ENCODE data around the gene KIAA1958.

KIAA1958 gene

DNA sequence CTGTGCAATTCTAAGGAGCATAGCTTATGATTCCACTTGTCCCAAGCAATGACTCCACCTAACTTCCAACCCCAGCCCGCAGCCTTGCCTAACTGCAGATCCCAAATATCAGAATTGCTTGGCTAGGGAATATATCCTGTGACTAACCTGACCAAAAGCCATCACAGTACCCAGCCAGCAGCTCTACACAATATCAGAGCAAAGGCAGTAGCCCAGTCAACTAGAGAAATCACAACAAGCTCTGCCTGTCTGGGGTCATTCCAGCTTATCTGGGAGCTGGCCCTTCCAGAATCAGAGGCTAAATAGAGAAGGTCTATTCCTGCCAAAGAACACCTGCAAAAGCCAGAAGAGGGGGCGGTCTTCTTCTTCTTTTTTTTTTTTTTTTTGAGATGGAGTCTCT is 9.3 kb upstream of the KIAA1958 start:
- DNase-seq = no peak
- no peak overlapping the region for H3K4me3 Mint-ChIP-seq
- no peak for ATAC-seq
- H3K27ac Mint-ChIP-seq = no peak overlapping the region
- peaks cover 22% of the 10 kb centered on the region for H3K36me3 Mint-ChIP-seq (ENCODE audit: low read depth)
- no peaks in the 10 kb centered on the region for H3K27me3 Mint-ChIP-seq
- H3K9me3 Mint-ChIP-seq = peaks cover 8% of the 10 kb centered on the region
- H3K4me1 Mint-ChIP-seq = no peaks in the 10 kb centered on the region

DNA sequence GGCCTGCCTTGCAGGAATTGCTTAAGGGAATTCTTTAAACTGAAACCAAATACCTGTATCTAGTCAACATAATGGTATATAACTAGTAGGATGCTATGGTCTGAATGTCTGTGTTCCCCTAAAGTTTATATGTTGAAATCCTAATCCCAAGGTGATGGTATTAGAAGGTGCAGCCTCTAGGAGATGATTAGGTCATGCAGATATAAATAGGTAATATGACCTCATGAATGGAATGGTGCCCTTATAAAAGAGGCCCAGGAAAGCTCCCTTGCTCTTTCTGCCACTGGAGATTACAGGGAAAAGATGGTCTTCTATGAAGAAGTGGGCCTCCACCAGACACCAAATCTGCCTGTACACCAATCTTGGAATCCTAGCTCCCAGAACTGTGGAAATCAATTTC is 7.4 kb upstream of the KIAA1958 start:
- Mint-ChIP-seq H3K4me3 (no peak overlapping the region), H3K9me3 (peaks cover 8% of the 10 kb centered on the region), H3K27me3 (no peaks in the 10 kb centered on the region), H3K4me1 (no peaks in the 10 kb centered on the region), H3K36me3 (ENCODE audit: low read depth) (peaks cover 24% of the 10 kb centered on the region), H3K27ac (no peak overlapping the region)
- ATAC-seq (no peak), DNase-seq (no peak)

- Mint-ChIP-seq H3K9me3 (no peaks in the 10 kb centered on the region), H3K4me1 (peaks cover 33% of the 10 kb centered on the region), H3K4me3 (no peak overlapping the region), H3K27ac (no peak overlapping the region), H3K27me3 (no peaks in the 10 kb centered on the region), H3K36me3 (ENCODE audit: low read depth) (peaks cover 9% of the 10 kb centered on the region)
- ATAC-seq (no peak), DNase-seq (no peak)
Observed at GRCh38 chr9:112484607-112485006, 2.0 kb upstream of the KIAA1958 start.

DNA sequence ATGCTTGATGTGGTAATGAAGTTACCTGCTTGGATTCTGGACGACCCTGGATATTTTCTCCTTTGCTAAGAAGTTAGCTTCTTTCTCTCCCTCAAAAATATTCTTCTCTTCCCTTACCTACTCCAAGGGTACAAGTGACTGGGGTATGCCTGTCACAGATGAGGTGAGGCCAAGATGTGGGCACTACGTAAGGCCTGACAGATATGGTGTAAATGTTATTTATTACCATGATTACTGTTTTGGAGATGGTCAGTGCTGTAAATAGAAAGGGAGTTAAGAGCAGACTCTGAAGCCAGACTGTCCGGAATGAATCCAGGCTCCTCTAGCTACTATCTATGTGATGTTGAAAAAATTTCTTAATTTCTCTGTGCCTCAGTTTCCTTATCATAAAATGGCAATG is 1.1 kb upstream of the KIAA1958 start:
- no peak for ATAC-seq
- Mint-ChIP-seq H3K27me3 (no peaks in the 10 kb centered on the region), H3K9me3 (no peaks in the 10 kb centered on the region), H3K4me3 (peak overlapping the region; percentile 98), H3K27ac (peak overlapping the region; percentile 97), H3K36me3 (ENCODE audit: low read depth) (peaks cover 9% of the 10 kb centered on the region), H3K4me1 (peaks cover 35% of the 10 kb centered on the region)
- no peak for DNase-seq

- Mint-ChIP-seq H3K27me3 (no peaks in the 10 kb centered on the region), H3K9me3 (no peaks in the 10 kb centered on the region), H3K36me3 (ENCODE audit: low read depth) (peaks cover 6% of the 10 kb centered on the region), H3K4me3 (peak overlapping the region; percentile 94), H3K27ac (peak overlapping the region; percentile 86), H3K4me1 (peaks cover 35% of the 10 kb centered on the region)
- DNase-seq = peak; percentile 60
- ATAC-seq = peak; percentile 30
Observed at GRCh38 chr9:112487008-112487798, 576 bp downstream of the KIAA1958 start.

DNA sequence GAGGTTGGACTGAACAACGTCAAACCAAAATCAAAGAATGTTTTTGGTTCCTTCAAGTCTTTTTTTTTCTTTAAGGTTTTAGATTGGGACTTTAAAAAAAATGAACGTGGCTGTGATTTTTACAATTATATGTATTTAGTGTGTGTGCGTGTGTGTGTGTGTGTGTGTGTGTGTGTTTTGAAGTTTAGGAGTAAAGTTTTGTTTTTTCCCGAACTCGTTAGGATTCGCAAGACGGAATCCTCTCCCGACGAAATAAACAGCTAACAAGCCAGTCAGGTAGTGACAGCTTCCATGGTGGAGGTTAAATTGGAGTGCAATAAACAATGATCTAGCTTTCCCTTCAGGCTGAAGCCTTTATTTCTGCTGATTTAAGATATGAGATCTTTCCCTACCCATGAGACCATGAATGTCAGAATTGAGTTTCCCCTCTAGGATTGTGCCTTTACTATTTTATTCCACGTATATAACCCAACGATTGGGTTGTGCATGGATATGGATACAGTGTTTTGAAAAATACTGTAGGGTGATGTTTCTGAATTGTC is 1.2 kb downstream of the KIAA1958 start:
- no peaks in the 10 kb centered on the region for H3K27me3 Mint-ChIP-seq
- no peak for ATAC-seq

GRCh38 chr9:112489039-112489546 is 2.5 kb downstream of the KIAA1958 start:
- DNase-seq (no peak), ATAC-seq (no peak)
- Mint-ChIP-seq H3K4me3 (no peak overlapping the region), H3K36me3 (ENCODE audit: low read depth) (peaks cover 24% of the 10 kb centered on the region), H3K27me3 (no peaks in the 10 kb centered on the region), H3K9me3 (peaks cover 8% of the 10 kb centered on the region), H3K4me1 (peaks cover 35% of the 10 kb centered on the region), H3K27ac (no peak overlapping the region)

More for the DNA sequence above, 1.2 kb downstream of the KIAA1958 start:
- Mint-ChIP-seq H3K4me3 (peak overlapping the region; percentile 94), H3K27ac (peak overlapping the region; percentile 86), H3K36me3 (ENCODE audit: low read depth) (peaks cover 12% of the 10 kb centered on the region), H3K9me3 (no peaks in the 10 kb centered on the region), H3K4me1 (peaks cover 35% of the 10 kb centered on the region)
- no peak for DNase-seq

GRCh38 chr9:112489876-112490666 is 3.4 kb downstream of the KIAA1958 start:
- H3K4me1 Mint-ChIP-seq = peaks cover 35% of the 10 kb centered on the region
- H3K4me3 Mint-ChIP-seq = no peak overlapping the region
- H3K27me3 Mint-ChIP-seq = no peaks in the 10 kb centered on the region
- peaks cover 18% of the 10 kb centered on the region for H3K9me3 Mint-ChIP-seq
- DNase-seq (no peak), ATAC-seq (no peak)
- no peak overlapping the region for H3K27ac Mint-ChIP-seq
- peaks cover 32% of the 10 kb centered on the region for H3K36me3 Mint-ChIP-seq (ENCODE audit: low read depth)

DNA sequence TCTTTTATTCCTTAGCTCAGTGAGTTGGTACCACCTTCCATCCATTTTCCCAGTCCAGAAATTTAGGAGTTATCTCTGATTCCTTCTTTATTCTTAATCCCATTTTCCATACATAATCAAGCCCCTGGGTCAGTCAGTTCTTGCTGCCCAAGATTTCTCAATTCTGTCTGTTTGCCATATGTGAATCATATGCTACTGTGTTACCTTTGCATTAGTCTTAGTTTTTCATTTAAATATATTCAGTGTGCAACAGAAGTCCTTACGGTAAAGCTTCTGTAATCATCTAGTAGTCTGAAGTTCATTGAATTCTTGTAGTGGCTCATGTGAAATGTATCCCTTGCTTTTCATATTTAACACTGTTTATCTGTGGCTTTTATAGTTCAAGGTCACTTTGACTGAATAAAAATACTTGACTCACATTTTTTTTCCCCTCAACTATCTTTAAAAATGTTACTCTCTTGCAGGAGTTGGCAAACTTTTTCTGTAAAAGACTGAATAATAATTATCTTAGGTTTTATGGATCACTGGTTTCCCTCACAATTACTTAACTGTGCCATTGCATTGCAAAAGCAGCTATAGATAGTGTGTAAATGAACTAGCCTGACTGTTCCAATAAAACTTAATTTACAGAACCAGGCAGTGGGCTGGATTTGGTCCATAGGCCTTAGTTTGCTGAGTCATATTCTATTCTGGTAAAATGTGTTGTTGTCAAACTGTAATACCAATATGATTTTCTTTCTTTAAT is 6.9 kb downstream of the KIAA1958 start:
- H3K27ac Mint-ChIP-seq = no peak overlapping the region
- H3K9me3 Mint-ChIP-seq = peaks cover 23% of the 10 kb centered on the region
- DNase-seq (no peak), ATAC-seq (no peak)
- no peak overlapping the region for H3K4me3 Mint-ChIP-seq
- peaks cover 33% of the 10 kb centered on the region for H3K36me3 Mint-ChIP-seq (ENCODE audit: low read depth)
- peaks cover 14% of the 10 kb centered on the region for H3K4me1 Mint-ChIP-seq
- H3K27me3 Mint-ChIP-seq = no peaks in the 10 kb centered on the region

DNA sequence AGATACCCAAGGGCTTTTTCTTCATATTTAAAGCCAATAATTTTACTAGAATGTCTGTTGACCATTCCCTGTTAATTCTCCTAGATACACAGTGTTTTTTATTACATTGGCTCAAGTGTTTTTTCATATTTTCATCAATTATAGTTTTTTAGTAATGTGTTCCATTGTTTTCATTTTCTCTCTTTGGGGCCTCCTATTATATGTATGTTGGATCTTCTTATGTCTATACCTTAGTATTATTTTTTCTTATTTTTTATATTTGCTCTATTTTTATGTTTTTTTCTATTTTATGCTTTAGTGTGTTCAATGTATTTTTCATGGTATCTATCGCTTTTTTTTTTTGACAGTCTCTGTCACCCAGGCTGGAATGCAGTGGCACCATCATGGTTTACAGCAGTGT is 7.5 kb downstream of the KIAA1958 start:
- no peaks in the 10 kb centered on the region for H3K27me3 Mint-ChIP-seq
- ATAC-seq = no peak
- no peak overlapping the region for H3K4me3 Mint-ChIP-seq
- peaks cover 9% of the 10 kb centered on the region for H3K4me1 Mint-ChIP-seq
- DNase-seq = no peak
- peaks cover 23% of the 10 kb centered on the region for H3K9me3 Mint-ChIP-seq
- peaks cover 33% of the 10 kb centered on the region for H3K36me3 Mint-ChIP-seq (ENCODE audit: low read depth)
- no peak overlapping the region for H3K27ac Mint-ChIP-seq

- no peak for ATAC-seq
- peaks cover 23% of the 10 kb centered on the region for H3K9me3 Mint-ChIP-seq
- peaks cover 33% of the 10 kb centered on the region for H3K36me3 Mint-ChIP-seq (ENCODE audit: low read depth)
- no peak overlapping the region for H3K4me3 Mint-ChIP-seq
- DNase-seq = no peak
- no peak overlapping the region for H3K27ac Mint-ChIP-seq
- H3K4me1 Mint-ChIP-seq = peaks cover 4% of the 10 kb centered on the region
- no peaks in the 10 kb centered on the region for H3K27me3 Mint-ChIP-seq
Observed at GRCh38 chr9:112495614-112496013, 9.0 kb downstream of the KIAA1958 start.

DNA sequence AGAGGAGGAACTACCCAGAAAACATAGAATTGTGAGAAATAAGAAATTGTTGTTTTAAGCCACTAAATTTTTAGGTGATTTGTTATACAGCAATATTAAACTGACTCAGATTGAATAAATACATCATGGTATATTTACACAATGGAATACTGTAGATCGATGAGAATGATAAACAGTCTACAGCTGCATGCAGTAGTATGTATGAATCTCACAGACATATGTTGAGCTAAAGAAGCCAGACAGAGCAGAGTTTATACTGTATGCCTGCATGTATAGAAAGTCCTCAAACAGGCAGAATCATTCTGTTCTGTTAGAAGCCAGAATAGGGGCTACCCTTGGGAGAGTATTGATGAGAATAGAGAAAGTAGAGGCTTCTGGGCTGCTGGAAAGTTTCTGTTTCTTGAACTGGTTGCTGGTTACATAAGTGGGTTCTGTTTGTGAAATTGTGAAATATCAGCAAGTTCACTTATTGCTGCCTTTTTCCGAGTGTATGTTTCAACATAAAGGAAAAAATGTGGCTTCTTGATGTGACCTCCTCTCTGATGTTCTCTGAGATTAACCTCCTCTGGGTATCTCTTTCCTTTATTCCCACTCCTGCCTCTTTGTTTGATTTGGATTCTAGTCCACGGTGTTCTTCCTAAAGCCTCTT is 9.6 kb downstream of the KIAA1958 start:
- no peak for ATAC-seq
- no peak overlapping the region for H3K27ac Mint-ChIP-seq
- peaks cover 23% of the 10 kb centered on the region for H3K9me3 Mint-ChIP-seq
- no peaks in the 10 kb centered on the region for H3K27me3 Mint-ChIP-seq
- peaks cover 33% of the 10 kb centered on the region for H3K36me3 Mint-ChIP-seq (ENCODE audit: low read depth)
- peaks cover 4% of the 10 kb centered on the region for H3K4me1 Mint-ChIP-seq
- no peak for DNase-seq
- no peak overlapping the region for H3K4me3 Mint-ChIP-seq

DNA sequence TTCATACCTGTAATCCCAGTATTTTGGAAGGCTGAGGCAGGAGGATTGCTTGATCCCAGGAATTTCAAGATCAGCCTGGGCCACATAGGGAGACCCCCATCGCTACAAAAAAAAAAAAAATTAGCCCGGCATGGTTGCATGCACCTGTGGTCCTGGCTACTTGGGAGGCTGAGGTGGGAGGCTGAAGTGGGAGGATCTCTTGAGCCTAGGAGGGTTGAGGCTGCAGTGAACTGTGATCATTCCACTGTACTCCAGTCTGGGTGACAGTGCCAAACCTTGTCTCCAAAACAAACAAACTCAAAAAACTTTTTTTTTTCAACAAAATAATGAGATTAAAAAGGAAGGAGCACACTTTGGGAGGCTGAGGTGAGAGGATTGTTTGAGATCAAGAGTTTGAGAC is 14.2 kb downstream of the KIAA1958 start:
- DNase-seq (no peak), ATAC-seq (no peak)
- Mint-ChIP-seq H3K4me3 (no peak overlapping the region), H3K27ac (no peak overlapping the region), H3K9me3 (no peaks in the 10 kb centered on the region), H3K27me3 (no peaks in the 10 kb centered on the region), H3K36me3 (ENCODE audit: low read depth) (no peaks in the 10 kb centered on the region), H3K4me1 (peaks cover 2% of the 10 kb centered on the region)

GRCh38 chr9:112501287-112501686 is 14.7 kb downstream of the KIAA1958 start:
- peaks cover 2% of the 10 kb centered on the region for H3K4me1 Mint-ChIP-seq
- DNase-seq (no peak), ATAC-seq (no peak)
- H3K27me3 Mint-ChIP-seq = no peaks in the 10 kb centered on the region
- no peak overlapping the region for H3K27ac Mint-ChIP-seq
- H3K4me3 Mint-ChIP-seq = no peak overlapping the region
- no peaks in the 10 kb centered on the region for H3K9me3 Mint-ChIP-seq
- H3K36me3 Mint-ChIP-seq (ENCODE audit: low read depth) = no peaks in the 10 kb centered on the region

Data from activated naive CD8-positive, alpha-beta T cell treated with anti-CD3 and anti-CD28 coated beads, Interleukin-2, amount 50 U/mL, for 24 hours (primary cell).